Cerebellar cortex (tissue), 1 donor: ENCODE results near the gene PLA2G4C.

ENCODE experiments used
- DNase-seq: peaks from one replicate; pipeline ENCODE4 v3.0.0-alpha.2; 2015; ENCODE audit warnings: low spot score

Gene PLA2G4C

GRCh38 chr19:48053076-48053475, 57.5 kb downstream of the PLA2G4C start:
- DNase-seq = no peak

- no peak for DNase-seq
These were observed 59.1 kb downstream of the PLA2G4C start for GRCh38 chr19:48051335-48052033.

- no peak for DNase-seq
These were observed 66.1 kb downstream of the PLA2G4C start for GRCh38 chr19:48044561-48044960.

GRCh38 chr19:48043675-48044258, 66.8 kb downstream of the PLA2G4C start, which contains the start of gene CABP5:
Gene CABP5 (minus strand): TSS chr19:48044079. CDS start chr19:48043922, 157 bp downstream.
- no peak for DNase-seq

GRCh38 chr19:48041877-48042580, 68.6 kb downstream of the PLA2G4C start:
- no peak for DNase-seq

- no peak for DNase-seq
These were observed 73.9 kb downstream of the PLA2G4C start for GRCh38 chr19:48036765-48037164.

GRCh38 chr19:48033604-48034003, 77.0 kb downstream of the PLA2G4C start:
- no peak for DNase-seq

- DNase-seq = no peak
These were observed 80.5 kb downstream of the PLA2G4C start for GRCh38 chr19:48030073-48030472.

GRCh38 chr19:48029431-48029830, 81.2 kb downstream of the PLA2G4C start:
- no peak for DNase-seq

GRCh38 chr19:48025480-48025879, 85.1 kb downstream of the PLA2G4C start:
- no peak for DNase-seq

- no peak for DNase-seq
These were observed 87.1 kb downstream of the PLA2G4C start for GRCh38 chr19:48023518-48023917.

GRCh38 chr19:48023011-48023410, 87.6 kb downstream of the PLA2G4C start:
- no peak for DNase-seq

- no peak for DNase-seq
These were observed 89.9 kb downstream of the PLA2G4C start for GRCh38 chr19:48020686-48021085.

GRCh38 chr19:48010932-48011758, 99.5 kb downstream of the PLA2G4C start:
- no peak for DNase-seq

GRCh38 chr19:48006762-48007161, 103.9 kb downstream of the PLA2G4C start:
- no peak for DNase-seq

- DNase-seq = no peak
These were observed 106.4 kb downstream of the PLA2G4C start for GRCh38 chr19:48004236-48004635.

- no peak for DNase-seq
These were observed 109.8 kb downstream of the PLA2G4C start for GRCh38 chr19:48000846-48001245.

GRCh38 chr19:47998800-47999199, 111.8 kb downstream of the PLA2G4C start:
- no peak for DNase-seq
